Measurements from ENCODE around the gene PRCC. TPM values are rescaled to one million over a fixed set of nuclear protein-coding genes. Genes with fewer than 3 reads are reported as not detected.

PRCC gene
- total RNA-seq, 1 experiment from 2014 or later = 80.4 TPM

GRCh38 chr1:156808186-156809030, 41.1 kb downstream of the PRCC start:
- Mint-ChIP-seq H3K36me3 (ENCODE audit: insufficient read depth, unreplicated experiment) (peaks cover under 1% of the 10 kb centered on the region), H3K27me3 (ENCODE audit: unreplicated experiment) (peaks cover 25% of the 10 kb centered on the region), H3K9me3 (ENCODE audit: low read depth, unreplicated experiment) (no peaks in the 10 kb centered on the region), H3K4me1 (ENCODE audit: low read depth, unreplicated experiment) (no peaks in the 10 kb centered on the region), H3K27ac (ENCODE audit: unreplicated experiment) (no peak overlapping the region), H3K4me3 (ENCODE audit: low read depth, unreplicated experiment) (no peak overlapping the region)
- intact Hi-C loops (cut with micrococcal nuclease; ENCODE audit: unreplicated experiment) = no loop called here
- no peak for TF ChIP-seq CTCF (IDR thresholded peaks at IDR 0.05; ENCODE audit: unreplicated experiment)
- CTCF ChIA-PET = interaction anchor here (1.0 to 1.6 kb wide), 3 partner anchors 12 to 67 kb away, joined by 3 read pairs; partner anchors contain the start of gene MRPL24
- BruUV-seq (replicated peaks) = no TSS peak
- DNase-seq = no peak

GRCh38 chr1:156809281-156809680, 41.9 kb downstream of the PRCC start:
- H3K27ac Mint-ChIP-seq (ENCODE audit: unreplicated experiment) = no peak overlapping the region
- no TSS peak for BruUV-seq (replicated peaks)
- intact Hi-C loops (cut with micrococcal nuclease; ENCODE audit: unreplicated experiment) = no loop called here
- no peak for DNase-seq
- peaks cover 25% of the 10 kb centered on the region for H3K27me3 Mint-ChIP-seq (ENCODE audit: unreplicated experiment)
- peaks cover 3% of the 10 kb centered on the region for H3K4me1 Mint-ChIP-seq (ENCODE audit: low read depth, unreplicated experiment)
- no peak for TF ChIP-seq CTCF (IDR thresholded peaks at IDR 0.05; ENCODE audit: unreplicated experiment)
- CTCF ChIA-PET = no interaction called here
- H3K9me3 Mint-ChIP-seq (ENCODE audit: low read depth, unreplicated experiment) = no peaks in the 10 kb centered on the region
- no peak overlapping the region for H3K4me3 Mint-ChIP-seq (ENCODE audit: low read depth, unreplicated experiment)
- H3K36me3 Mint-ChIP-seq (ENCODE audit: insufficient read depth, unreplicated experiment) = peaks cover 7% of the 10 kb centered on the region

- Mint-ChIP-seq H3K27me3 (ENCODE audit: unreplicated experiment) (peaks cover 31% of the 10 kb centered on the region), H3K36me3 (ENCODE audit: insufficient read depth, unreplicated experiment) (peaks cover 7% of the 10 kb centered on the region), H3K9me3 (ENCODE audit: low read depth, unreplicated experiment) (no peaks in the 10 kb centered on the region), H3K4me1 (ENCODE audit: low read depth, unreplicated experiment) (peaks cover 9% of the 10 kb centered on the region), H3K4me3 (ENCODE audit: low read depth, unreplicated experiment) (no peak overlapping the region), H3K27ac (ENCODE audit: unreplicated experiment) (no peak overlapping the region)
- no TSS peak for BruUV-seq (replicated peaks)
- intact Hi-C loops (cut with micrococcal nuclease; ENCODE audit: unreplicated experiment) = no loop called here
- DNase-seq = no peak
- CTCF ChIA-PET = interaction anchor here (0.8 kb wide), 1 partner anchor 29 kb away, joined by 4 read pairs; no protein-coding TSS in a partner anchor
- TF ChIP-seq CTCF (IDR thresholded peaks at IDR 0.05; ENCODE audit: unreplicated experiment) = no peak
Measured at GRCh38 chr1:156809711-156810366, 42.5 kb downstream of the PRCC start.

GRCh38 chr1:156811168-156811567, 43.8 kb downstream of the PRCC start:
- TF ChIP-seq CTCF (IDR thresholded peaks at IDR 0.05; ENCODE audit: unreplicated experiment) = no peak
- Mint-ChIP-seq H3K9me3 (ENCODE audit: low read depth, unreplicated experiment) (no peaks in the 10 kb centered on the region), H3K4me1 (ENCODE audit: low read depth, unreplicated experiment) (peaks cover 16% of the 10 kb centered on the region), H3K27me3 (ENCODE audit: unreplicated experiment) (peaks cover 34% of the 10 kb centered on the region), H3K27ac (ENCODE audit: unreplicated experiment) (no peak overlapping the region), H3K4me3 (ENCODE audit: low read depth, unreplicated experiment) (no peak overlapping the region), H3K36me3 (ENCODE audit: insufficient read depth, unreplicated experiment) (peaks cover 7% of the 10 kb centered on the region)
- CTCF ChIA-PET = no interaction called here
- DNase-seq = no peak
- intact Hi-C loops (cut with micrococcal nuclease; ENCODE audit: unreplicated experiment) = no loop called here
- BruUV-seq (replicated peaks) = no TSS peak
